IMR-90 (cell line): ENCODE results near the gene ZNF280A. TPM values are rescaled to one million over a fixed set of nuclear protein-coding genes. Genes with fewer than 3 reads are reported as not detected.

ENCODE experiments used
- ATAC-seq: fragments of 200-7000 bp; cut with Tn5 transposase; 2 replicates; pipeline ENCODE4 v1.9.1; 2020; ENCODE audit warnings: low read depth, mild to moderate bottlenecking, moderate library complexity
- BruUV-seq: library from RNA; stranded (reverse); fragments of 400-500 nt; replicated peaks from 2 replicates; lab custom pipeline; 2021; lab: Mats Ljungman, UMichigan
- CTCF ChIA-PET: fragments of 300-600 bp; formaldehyde crosslinking; extraction: SDS; loops from one replicate; lab custom pipeline; 2021; ENCODE audit warnings: antibody characterized with exemption; lab: Yijun Ruan, JAX
- POLR2A ChIA-PET: fragments of 300-600 bp; sonication (Branson Sonifier 250); formaldehyde crosslinking; loops from one replicate; lab custom pipeline; 2022; ENCODE audit warnings: antibody characterized with exemption; ENCODE audit not compliant: unreplicated experiment; lab: Charles Lee
- DNase-seq: peaks from one replicate; pipeline ENCODE4 v3.0.0; 2013
- H2AFZ ChIP-seq: replicated peaks from 2 replicates; pipeline ENCODE3; 2013; ENCODE audit warnings: low read length, mild to moderate bottlenecking; ENCODE audit not compliant: poor library complexity
- H2AK5ac ChIP-seq: 2 replicates; pipeline ENCODE4 v1.6.1; 2013; ENCODE audit warnings: low read depth, low read length, inconsistent platforms
- H2AK9ac ChIP-seq: replicated peaks from 2 replicates; pipeline ENCODE3; 2013; ENCODE audit warnings: mild to moderate bottlenecking, low read depth, low read length, moderate library complexity; ENCODE audit not compliant: poor library complexity
- H2BK120ac ChIP-seq: 2 replicates; pipeline ENCODE4 v1.6.1; 2013; ENCODE audit warnings: low read depth, low read length, inconsistent platforms
- H2BK15ac ChIP-seq: 3 replicates; pipeline ENCODE4 v1.6.1; 2013; ENCODE audit warnings: low read depth, low read length, inconsistent platforms
- H2BK20ac ChIP-seq: 2 replicates; pipeline ENCODE4 v1.6.1; 2013; ENCODE audit warnings: low read depth, mild to moderate bottlenecking, inconsistent platforms, low read length, moderate library complexity
- H2BK5ac ChIP-seq: 2 replicates; pipeline ENCODE4 v1.6.1; 2013; ENCODE audit warnings: mild to moderate bottlenecking, low read depth, low read length, inconsistent platforms; ENCODE audit not compliant: poor library complexity, severe bottlenecking
- H3K14ac ChIP-seq: replicated peaks from 2 replicates; pipeline ENCODE4 v1.6.1; 2013; ENCODE audit warnings: low read depth, low read length, inconsistent platforms
- H3K18ac ChIP-seq: 2 replicates; pipeline ENCODE4 v1.6.1; 2013; ENCODE audit warnings: low read depth, low read length, control low read depth
- H3K23ac ChIP-seq: 2 replicates; pipeline ENCODE4 v1.6.1; 2013; ENCODE audit warnings: low read depth, low read length, inconsistent platforms
- H3K27ac ChIP-seq: 2 replicates; pipeline ENCODE4 v1.5.1; 2013; ENCODE audit warnings: mild to moderate bottlenecking, control low read depth, low read length; ENCODE audit not compliant: insufficient read depth
- H3K27me3 ChIP-seq: 2 replicates; pipeline ENCODE4 v1.6.1; 2013; ENCODE audit warnings: low read length; ENCODE audit not compliant: control insufficient read depth, insufficient read depth
- H3K36me3 ChIP-seq: 2 replicates; pipeline ENCODE4 v1.6.1; 2013; ENCODE audit warnings: low read length, mixed read lengths; ENCODE audit not compliant: control insufficient read depth, insufficient read depth
- H3K4ac ChIP-seq: 2 replicates; pipeline ENCODE4 v1.6.1; 2013; ENCODE audit warnings: low read depth, low read length, inconsistent platforms
- H3K4me1 ChIP-seq: 2 replicates; pipeline ENCODE4 v1.6.1; 2013; ENCODE audit warnings: low read length, mixed read lengths; ENCODE audit not compliant: control insufficient read depth, insufficient read depth
- H3K4me2 ChIP-seq: 2 replicates; pipeline ENCODE4 v1.6.1; 2013; ENCODE audit warnings: low read depth, mild to moderate bottlenecking, control low read depth, low read length, moderate library complexity
- H3K4me3 ChIP-seq: 2 replicates; pipeline ENCODE4 v1.5.1; 2013; ENCODE audit warnings: low read depth, mild to moderate bottlenecking, control low read depth, low read length, moderate library complexity; ENCODE audit not compliant: insufficient read depth
- H3K56ac ChIP-seq: 2 replicates; pipeline ENCODE4 v1.6.1; 2013; ENCODE audit warnings: low read length, inconsistent platforms; ENCODE audit not compliant: insufficient read depth; ENCODE audit errors: extremely low read depth
- H3K79me1 ChIP-seq, 2 experiments: 2 replicates each; pipeline ENCODE4 v1.6.1; 2013; ENCODE audit warnings: low read length in 2 of 2, inconsistent platforms in 1 of 2, low read depth in 1 of 2
- H3K9ac ChIP-seq: 2 replicates; pipeline ENCODE4 v1.6.1; 2013; ENCODE audit warnings: low read depth, low read length, control low read depth
- H3K9me1 ChIP-seq: 2 replicates; pipeline ENCODE4 v1.6.1; 2013; ENCODE audit warnings: low read length, inconsistent platforms; ENCODE audit not compliant: insufficient read depth
- H3K9me3 ChIP-seq: 2 replicates; pipeline ENCODE4 v1.6.1; 2013; ENCODE audit warnings: low read length; ENCODE audit not compliant: control insufficient read depth, insufficient read depth
- H4K20me1 ChIP-seq: 2 replicates; pipeline ENCODE4 v1.6.1; 2013; ENCODE audit warnings: low read length, inconsistent platforms; ENCODE audit not compliant: insufficient read depth
- H4K5ac ChIP-seq: 2 replicates; pipeline ENCODE4 v1.6.1; 2013; ENCODE audit warnings: mild to moderate bottlenecking, low read depth, low read length, control low read depth
- H4K8ac ChIP-seq, 2 experiments: 2 replicates each; pipeline ENCODE4 v1.6.1; 2013; ENCODE audit warnings: low read depth in 2 of 2, low read length in 2 of 2, control low read depth in 1 of 2, inconsistent platforms in 1 of 2
- H4K91ac ChIP-seq: 2 replicates; pipeline ENCODE4 v1.6.1; 2013; ENCODE audit warnings: low read depth, low read length, inconsistent platforms; ENCODE audit not compliant: insufficient read depth
- BHLHE40 ChIP-seq: fragments of 150-350 bp; IDR thresholded peaks from 2 replicates; pipeline ENCODE4 v1.6.1; 2016; ENCODE audit warnings: mild to moderate bottlenecking, low read depth, low read length
- CEBPB ChIP-seq: IDR thresholded peaks from 2 replicates; pipeline ENCODE4 v1.6.1; 2012; ENCODE audit warnings: low read depth, low read length, improper control_type of control experiment
- CHD1 ChIP-seq: IDR thresholded peaks from 2 replicates; pipeline ENCODE4 v1.6.1; 2012; ENCODE audit warnings: low read depth, low read length, improper control_type of control experiment
- CTCF ChIP-seq: conservative IDR thresholded peaks from 2 replicates; pipeline ENCODE4 v1.5.1; 2012; ENCODE audit warnings: mild to moderate bottlenecking, low read depth, low read length, improper control_type of control experiment
- FOS ChIP-seq: fragments of 150-350 bp; IDR thresholded peaks from 2 replicates; pipeline ENCODE4 v1.6.1; 2016; ENCODE audit warnings: low read depth, low read length
- MAFK ChIP-seq: IDR thresholded peaks from 2 replicates; pipeline ENCODE4 v1.6.1; 2012; ENCODE audit warnings: low read depth, low read length, improper control_type of control experiment
- MAZ ChIP-seq: IDR thresholded peaks from 2 replicates; pipeline ENCODE4 v1.6.1; 2012; ENCODE audit warnings: low read depth, mild to moderate bottlenecking, low read length, improper control_type of control experiment, moderate library complexity, borderline replicate concordance
- MXI1 ChIP-seq: IDR thresholded peaks from 2 replicates; pipeline ENCODE4 v1.6.1; 2012; ENCODE audit warnings: low read depth, mild to moderate bottlenecking, low read length, moderate library complexity, borderline replicate concordance
- NFE2L2 ChIP-seq: fragments of 150-350 bp; IDR thresholded peaks from 2 replicates; pipeline ENCODE4 v1.6.1; 2016; ENCODE audit warnings: low read depth, mild to moderate bottlenecking, low read length
- POLR2A ChIP-seq: IDR thresholded peaks from 2 replicates; pipeline ENCODE4 v1.6.1; 2012; ENCODE audit warnings: mild to moderate bottlenecking, low read depth, low read length
- RAD21 ChIP-seq: IDR thresholded peaks from 2 replicates; pipeline ENCODE4 v1.6.1; 2012; ENCODE audit warnings: low read length, improper control_type of control experiment
- RCOR1 ChIP-seq: IDR thresholded peaks from 2 replicates; pipeline ENCODE4 v1.6.1; 2012; ENCODE audit warnings: mild to moderate bottlenecking, low read length, improper control_type of control experiment; ENCODE audit not compliant: insufficient replicate concordance
- RFX5 ChIP-seq: IDR thresholded peaks from 2 replicates; pipeline ENCODE4 v1.8.0; 2012; ENCODE audit warnings: low read depth, mild to moderate bottlenecking, low read length, moderate library complexity
- SMC3 ChIP-seq: fragments of 150-350 bp; IDR thresholded peaks from 2 replicates; pipeline ENCODE4 v1.6.1; 2016; ENCODE audit warnings: low read depth, mild to moderate bottlenecking, antibody characterized with exemption, low read length, moderate library complexity
- WGBS, 2 experiments: methylation state at CpG; one replicate each; pipeline versions ENCODE4 v1.1.5 to v1.1.7; 2013; ENCODE audit warnings: missing lambda C conversion rate in 2 of 2; ENCODE audit not compliant: insufficient read length in 1 of 2; ENCODE audit errors: extremely low coverage in 2 of 2; 5-methylcytosine and 5-hydroxymethylcytosine counted together
- dilution Hi-C: fragments of 300-500 bp; cut with HindIII; formaldehyde crosslinking; loops from one replicate; pipeline ENCODE4 v1.14.3; 2018; ENCODE audit warnings: low sequenced_read_pairs; ENCODE audit not compliant: unreplicated experiment
- in situ Hi-C: fragments of 300-500 bp; cut with MboI; formaldehyde crosslinking; loops from 3 replicates; pipeline ENCODE4 v1.14.3; 2019; ENCODE audit warnings: low sequenced_read_pairs, inconsistent platforms, mixed read lengths
- intact Hi-C: fragments of 100-400 bp; cut with micrococcal nuclease; formaldehyde crosslinking; loops from 2 replicates; pipeline ENCODE4 v1.10.0; 2022
- polyA plus RNA-seq, 3 experiments: library from polyadenylated mRNA; depleted of rRNA; stranded (reverse); fragments of >200 nt; gene quantifications; 2 replicates each; pipeline ENCODE4 v1.2.3, GENCODE V29; 2012; ENCODE audit warnings: low replicate concordance in 1 of 3
- total RNA-seq: library from RNA; depleted of rRNA; stranded (reverse); fragments of >200 nt; gene quantifications from 2 replicates; pipeline ENCODE4 v1.2.3, GENCODE V29; 2012
- TF ChIP-seq, protein P1 (sequence below): fragments of 150-350 bp; IDR thresholded peaks from 2 replicates; pipeline ENCODE4 v1.6.1; 2016; ENCODE audit warnings: low read depth, mild to moderate bottlenecking, low read length, moderate library complexity, borderline replicate concordance

Gene ZNF280A
- total and polyA plus RNA-seq, 2 of the 4 experiments (the other 2 are of a cell fraction), result not detected

DNA sequence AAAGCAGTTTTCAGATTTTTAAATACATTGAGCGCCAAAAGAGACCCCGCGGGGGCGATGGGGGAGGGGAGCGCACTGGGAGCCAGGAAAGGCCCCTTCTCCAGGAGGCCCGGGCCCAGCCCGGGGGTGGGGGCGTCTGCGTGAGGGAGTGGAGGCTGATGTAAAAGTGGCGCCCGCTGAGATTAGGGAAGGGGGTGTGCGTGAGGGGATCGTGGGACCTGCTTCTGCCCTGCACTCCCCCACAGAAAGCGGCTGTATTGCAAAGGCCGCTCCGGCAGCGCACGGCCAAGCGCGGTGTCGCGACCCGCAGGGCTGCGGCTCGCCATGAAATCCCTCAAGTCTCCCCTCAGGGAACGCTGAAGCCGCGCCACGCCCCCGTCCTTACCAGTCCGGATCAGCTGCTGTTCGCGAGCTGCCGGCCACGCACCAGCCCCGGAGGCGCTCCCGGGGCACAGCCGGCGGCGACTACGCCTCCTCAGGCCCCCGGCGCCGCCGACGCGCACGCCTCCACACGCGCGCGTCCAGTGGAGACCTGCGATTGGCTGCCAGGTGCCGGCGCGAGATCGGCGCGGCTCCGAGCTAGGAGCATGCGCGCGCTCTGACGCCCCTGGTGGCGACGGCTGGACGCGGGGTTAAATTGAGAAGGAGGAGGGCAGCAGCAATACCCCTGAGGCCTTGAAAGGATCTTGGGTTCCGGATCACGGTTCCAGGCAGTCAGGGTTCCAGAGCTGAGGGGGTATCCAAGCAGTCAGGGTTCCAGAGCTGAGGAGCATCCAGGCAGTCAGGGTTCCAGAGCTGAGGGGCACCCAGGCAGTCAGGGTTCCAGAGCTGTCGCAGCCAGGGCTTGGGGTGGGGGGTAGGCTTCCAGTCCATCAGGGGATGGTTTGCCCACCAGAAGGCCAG, 11.5 kb downstream of the ZNF280A start, which contains the start of gene ZNF280B:
Gene ZNF280B, minus strand, starts transcription at position 469 of the 903 bp plus-strand sequence. CDS start 19,344 bp downstream, outside the sequence.
- ATAC-seq (peak; percentile 99), DNase-seq (peak; percentile 79)
- Histone ChIP-seq H2BK5ac (no peak within 1 kb of the TSS), H2AK9ac (peak within 1 kb of the TSS; percentile 44), H3K4ac (no peak within 1 kb of the TSS; the same call in 1 of the 2 replicates), H4K91ac (no peak within 1 kb of the TSS), H3K27me3 (peaks cover 3% of the 10 kb centered on the region; the same call in 1 of the 2 replicates), H3K23ac (no peak within 1 kb of the TSS), H2BK120ac (no peak within 1 kb of the TSS), H3K4me1 (no peaks in the 10 kb centered on the region), H3K18ac (no peak within 1 kb of the TSS), H3K36me3 (no peaks in the 10 kb centered on the region), H3K27ac (no peak within 1 kb of the TSS; the same call in 1 of the 2 replicates), H4K20me1 (no peaks in the 10 kb centered on the region), H3K9me3 (no peaks in the 10 kb centered on the region), H4K8ac (peak within 1 kb of the TSS; percentile 41 to 76; a peak in 3 of 4 replicates), H3K79me1 (0 out of 4 replicates have a peak, but pooled peaks cover 0 to 3% of the 10 kb centered on the region in 2 experiments), H3K4me3 (peak within 1 kb of the TSS; percentile 70), H3K9me1 (no peaks in the 10 kb centered on the region), H3K9ac (peak within 1 kb of the TSS; percentile 32), H2BK15ac (no peak within 1 kb of the TSS), H2BK20ac (no peak within 1 kb of the TSS), H3K14ac (no peak within 1 kb of the TSS), H3K56ac (no peak within 1 kb of the TSS), H3K4me2 (peak within 1 kb of the TSS; percentile 71), H2AFZ (peak within 1 kb of the TSS; percentile 85), H4K5ac (no peak within 1 kb of the TSS; the same call in 1 of the 2 replicates), H2AK5ac (no peak within 1 kb of the TSS)
- dilution Hi-C loops, result no loop called here
- in situ Hi-C loops, result no loop called here
- no TSS peak for BruUV-seq
- ChIA-PET POLR2A (no interaction called here), CTCF (interaction anchor here (0.7 to 1.6 kb wide), 4 partner anchors 9 to 17 kb away, joined by 3 to 4 read pairs (median 4); partner anchors contain the start of gene ZNF280A)
- intact Hi-C loops, result no loop called here
- 3% methylated on average over 46 of the region's 72 CpGs; no CpG with 5 or more reads in 1 of the 2 experiments for WGBS, 2 experiments
- TF ChIP-seq FOS, result no peak
- TF ChIP-seq BHLHE40, result peak; percentile 34; the same call in 1 of the 2 replicates
- TF ChIP-seq NFE2L2, result no peak
- no peak for TF ChIP-seq CHD1
- TF ChIP-seq MAZ, result peak; percentile 44; the same call in 1 of the 2 replicates
- TF ChIP-seq CTCF, result peak; percentile 71
- peak; percentile 75; the same call in 1 of the 2 replicates for TF ChIP-seq MXI1
- TF ChIP-seq, protein P1, sequence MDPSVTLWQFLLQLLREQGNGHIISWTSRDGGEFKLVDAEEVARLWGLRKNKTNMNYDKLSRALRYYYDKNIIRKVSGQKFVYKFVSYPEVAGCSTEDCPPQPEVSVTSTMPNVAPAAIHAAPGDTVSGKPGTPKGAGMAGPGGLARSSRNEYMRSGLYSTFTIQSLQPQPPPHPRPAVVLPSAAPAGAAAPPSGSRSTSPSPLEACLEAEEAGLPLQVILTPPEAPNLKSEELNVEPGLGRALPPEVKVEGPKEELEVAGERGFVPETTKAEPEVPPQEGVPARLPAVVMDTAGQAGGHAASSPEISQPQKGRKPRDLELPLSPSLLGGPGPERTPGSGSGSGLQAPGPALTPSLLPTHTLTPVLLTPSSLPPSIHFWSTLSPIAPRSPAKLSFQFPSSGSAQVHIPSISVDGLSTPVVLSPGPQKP, result no peak
- no peak for TF ChIP-seq CEBPB
- TF ChIP-seq SMC3, result no peak
- TF ChIP-seq RCOR1, result no peak
- TF ChIP-seq POLR2A, result no peak
- TF ChIP-seq RFX5, result no peak
- no peak for TF ChIP-seq RAD21
- TF ChIP-seq MAFK, result no peak
